HUES48 (cell line): ENCODE measurements around the gene TJP3.

Experiments
- H3K27ac ChIP-seq: one replicate; pipeline ENCODE4 v1.7.0; 2013; ENCODE audit warnings: low read depth, low read length, inconsistent platforms
- H3K27me3 ChIP-seq: 2 replicates; pipeline ENCODE4 v1.6.1; 2013; ENCODE audit warnings: mild to moderate bottlenecking, low read length; ENCODE audit not compliant: control insufficient read depth, insufficient read depth
- H3K36me3 ChIP-seq: 2 replicates; pipeline ENCODE4 v1.6.1; 2013; ENCODE audit warnings: low read length; ENCODE audit not compliant: control insufficient read depth, insufficient read depth
- H3K4me1 ChIP-seq: 2 replicates; pipeline ENCODE4 v1.6.1; 2013; ENCODE audit warnings: mild to moderate bottlenecking, low read length; ENCODE audit not compliant: control insufficient read depth, insufficient read depth
- H3K4me3 ChIP-seq: 2 replicates; pipeline ENCODE4 v1.5.1; 2013; ENCODE audit warnings: mild to moderate bottlenecking, low read depth, low read length
- H3K9ac ChIP-seq: 2 replicates; pipeline ENCODE4 v1.6.1; 2013; ENCODE audit warnings: mild to moderate bottlenecking, low read depth, low read length, moderate library complexity
- H3K9me3 ChIP-seq: 2 replicates; pipeline ENCODE4 v1.6.1; 2013; ENCODE audit warnings: low read length; ENCODE audit not compliant: control insufficient read depth, insufficient read depth

The TJP3 gene

GRCh38 chr19:3694361-3695123 is 13.6 kb upstream of the TJP3 start:
- Histone ChIP-seq H3K27ac (no peak overlapping the region), H3K4me3 (no peak overlapping the region), H3K4me1 (no peaks in the 10 kb centered on the region), H3K36me3 (no peaks in the 10 kb centered on the region), H3K27me3 (no peaks in the 10 kb centered on the region), H3K9ac (no peak overlapping the region), H3K9me3 (no peaks in the 10 kb centered on the region)

- H3K9ac ChIP-seq = no peak overlapping the region
- no peaks in the 10 kb centered on the region for H3K36me3 ChIP-seq
Measured at GRCh38 chr19:3695124-3695733, 13.0 kb upstream of the TJP3 start.

DNA sequence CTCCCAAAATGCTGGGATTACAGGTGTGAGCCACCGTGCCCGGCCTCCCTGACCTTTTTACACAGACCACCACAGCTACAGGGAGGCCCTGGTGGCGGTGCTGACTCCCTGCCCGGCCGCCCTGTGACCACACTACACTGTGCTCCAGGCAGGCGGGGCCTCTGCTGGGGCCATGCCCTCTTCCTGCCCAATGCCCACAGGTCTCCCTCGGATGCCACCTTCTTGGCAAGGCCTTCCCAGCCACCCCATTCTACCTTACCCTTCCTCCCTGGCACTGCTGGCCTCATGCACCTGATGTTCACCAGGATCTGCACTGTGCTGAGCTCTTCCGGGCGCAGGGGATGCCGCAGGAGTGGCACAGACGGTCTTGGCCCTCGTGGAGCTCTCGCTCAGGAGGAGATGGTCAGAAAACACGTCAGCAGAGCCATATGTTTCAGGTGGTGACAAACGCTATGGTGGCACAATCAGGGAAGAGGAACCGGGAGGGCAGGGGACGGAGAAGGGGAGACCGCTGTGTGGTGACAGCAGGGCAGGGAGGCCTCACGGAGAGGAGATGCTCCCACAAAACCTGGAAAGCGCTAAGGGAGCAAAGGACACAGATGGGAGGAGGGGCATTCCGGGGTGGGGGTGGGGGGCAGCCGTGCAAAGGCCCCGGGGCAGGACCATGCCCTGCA is 12.1 kb upstream of the TJP3 start:
- no peak overlapping the region for H3K4me3 ChIP-seq
- no peaks in the 10 kb centered on the region for H3K36me3 ChIP-seq
- H3K4me1 ChIP-seq = no peaks in the 10 kb centered on the region
- no peaks in the 10 kb centered on the region for H3K9me3 ChIP-seq
- no peak overlapping the region for H3K27ac ChIP-seq
- no peaks in the 10 kb centered on the region for H3K27me3 ChIP-seq
- H3K9ac ChIP-seq = no peak overlapping the region

More at GRCh38 chr19:3695124-3695733, 13.0 kb upstream of the TJP3 start:
- Histone ChIP-seq H3K27ac (no peak overlapping the region), H3K4me1 (no peaks in the 10 kb centered on the region), H3K27me3 (no peaks in the 10 kb centered on the region), H3K4me3 (no peak overlapping the region), H3K9me3 (no peaks in the 10 kb centered on the region)

DNA sequence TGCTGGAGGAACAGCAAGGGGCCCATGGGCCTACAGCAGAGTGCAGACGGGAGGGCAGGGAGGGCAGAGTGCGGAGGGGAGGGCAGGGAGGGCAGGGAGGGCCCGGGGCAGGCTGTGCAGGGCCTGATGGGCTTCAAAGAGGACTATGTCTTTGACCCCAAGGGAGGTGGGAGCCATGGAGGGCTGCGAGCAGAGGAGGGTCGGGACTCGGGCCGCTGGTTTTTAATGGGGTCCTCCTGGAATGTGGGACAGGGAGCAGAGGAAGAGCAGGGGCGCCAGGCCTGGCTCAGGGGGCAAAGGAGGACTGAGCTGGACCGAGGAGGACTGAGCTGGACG is 11.6 kb upstream of the TJP3 start:
- Histone ChIP-seq H3K9ac (no peak overlapping the region), H3K4me1 (no peaks in the 10 kb centered on the region), H3K27me3 (no peaks in the 10 kb centered on the region), H3K36me3 (no peaks in the 10 kb centered on the region), H3K27ac (no peak overlapping the region), H3K9me3 (no peaks in the 10 kb centered on the region), H3K4me3 (no peak overlapping the region)

- H3K9ac ChIP-seq = no peak overlapping the region
- H3K4me1 ChIP-seq = no peaks in the 10 kb centered on the region
- H3K27ac ChIP-seq = no peak overlapping the region
Measured at GRCh38 chr19:3697094-3697493, 11.1 kb upstream of the TJP3 start.

DNA sequence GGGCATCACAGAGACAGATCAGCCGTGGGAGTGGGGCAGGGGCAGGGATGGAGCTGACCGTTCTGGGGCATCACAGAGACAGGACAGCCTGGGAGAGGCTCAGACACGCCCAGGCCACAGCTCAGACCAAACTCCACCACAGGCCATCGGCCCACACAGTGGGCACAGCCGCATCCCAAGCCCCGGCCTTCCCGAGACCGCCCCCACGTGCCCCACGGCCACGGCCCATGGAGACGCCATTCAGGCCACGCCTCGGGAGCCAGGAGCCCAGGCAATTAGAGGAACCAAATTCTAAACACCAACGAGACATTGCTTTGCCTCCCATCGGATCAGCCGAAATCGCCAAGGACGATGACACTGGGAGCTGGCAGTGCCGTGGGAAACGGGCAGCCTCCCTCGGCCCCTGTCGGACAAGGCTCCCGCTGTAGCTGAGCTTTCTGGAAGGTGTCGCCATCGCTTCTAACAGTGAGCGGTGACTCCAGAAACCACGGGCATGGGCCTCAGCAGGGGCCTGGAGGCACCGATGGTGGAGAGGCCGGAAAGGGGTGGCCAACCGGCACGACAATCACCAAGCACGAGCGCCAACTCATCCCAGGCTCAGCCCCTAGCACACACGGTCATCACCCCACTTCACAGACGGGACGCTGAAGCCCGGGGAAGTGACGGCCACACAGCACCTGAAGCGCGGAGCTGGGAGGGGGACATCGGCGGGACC is 10.4 kb upstream of the TJP3 start:
- no peaks in the 10 kb centered on the region for H3K9me3 ChIP-seq
- no peak overlapping the region for H3K4me3 ChIP-seq
- H3K9ac ChIP-seq = no peak overlapping the region
- H3K27ac ChIP-seq = no peak overlapping the region
- no peaks in the 10 kb centered on the region for H3K36me3 ChIP-seq
- no peaks in the 10 kb centered on the region for H3K4me1 ChIP-seq
- no peaks in the 10 kb centered on the region for H3K27me3 ChIP-seq

More at GRCh38 chr19:3697094-3697493, 11.1 kb upstream of the TJP3 start:
- no peaks in the 10 kb centered on the region for H3K36me3 ChIP-seq
- no peaks in the 10 kb centered on the region for H3K9me3 ChIP-seq
- H3K4me3 ChIP-seq = no peak overlapping the region
- H3K27me3 ChIP-seq = no peaks in the 10 kb centered on the region

DNA sequence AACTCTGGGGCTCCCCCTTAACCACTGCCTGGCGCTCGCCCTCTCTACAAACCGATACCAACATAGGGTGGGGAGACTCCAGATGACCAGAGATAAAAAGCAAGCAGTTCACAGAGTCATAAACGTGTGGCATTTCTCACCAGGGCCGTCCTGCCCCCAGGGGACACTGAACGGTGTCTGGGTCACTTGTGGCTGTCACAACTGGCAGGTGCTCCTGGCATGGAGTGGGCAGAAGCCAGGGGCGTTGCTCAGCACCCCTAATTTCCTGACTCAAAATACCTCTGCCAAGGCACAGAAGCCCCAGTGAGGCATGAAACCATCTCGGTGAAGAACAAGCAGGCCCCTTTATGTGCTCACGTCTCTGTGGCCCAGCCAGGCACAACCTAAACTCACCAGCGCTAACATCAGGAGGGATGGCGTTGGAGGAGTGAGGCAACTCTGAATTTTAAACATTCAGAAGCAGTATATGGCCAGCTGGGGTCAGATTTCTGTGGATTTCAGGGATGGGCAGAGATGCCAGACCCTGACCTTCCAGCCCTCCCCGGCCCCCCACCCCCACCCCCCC is 9.7 kb upstream of the TJP3 start:
- no peak overlapping the region for H3K9ac ChIP-seq
- no peaks in the 10 kb centered on the region for H3K9me3 ChIP-seq
- H3K4me1 ChIP-seq = no peaks in the 10 kb centered on the region
- no peak overlapping the region for H3K27ac ChIP-seq
- H3K4me3 ChIP-seq = no peak overlapping the region
- H3K27me3 ChIP-seq = no peaks in the 10 kb centered on the region
- H3K36me3 ChIP-seq = no peaks in the 10 kb centered on the region

DNA sequence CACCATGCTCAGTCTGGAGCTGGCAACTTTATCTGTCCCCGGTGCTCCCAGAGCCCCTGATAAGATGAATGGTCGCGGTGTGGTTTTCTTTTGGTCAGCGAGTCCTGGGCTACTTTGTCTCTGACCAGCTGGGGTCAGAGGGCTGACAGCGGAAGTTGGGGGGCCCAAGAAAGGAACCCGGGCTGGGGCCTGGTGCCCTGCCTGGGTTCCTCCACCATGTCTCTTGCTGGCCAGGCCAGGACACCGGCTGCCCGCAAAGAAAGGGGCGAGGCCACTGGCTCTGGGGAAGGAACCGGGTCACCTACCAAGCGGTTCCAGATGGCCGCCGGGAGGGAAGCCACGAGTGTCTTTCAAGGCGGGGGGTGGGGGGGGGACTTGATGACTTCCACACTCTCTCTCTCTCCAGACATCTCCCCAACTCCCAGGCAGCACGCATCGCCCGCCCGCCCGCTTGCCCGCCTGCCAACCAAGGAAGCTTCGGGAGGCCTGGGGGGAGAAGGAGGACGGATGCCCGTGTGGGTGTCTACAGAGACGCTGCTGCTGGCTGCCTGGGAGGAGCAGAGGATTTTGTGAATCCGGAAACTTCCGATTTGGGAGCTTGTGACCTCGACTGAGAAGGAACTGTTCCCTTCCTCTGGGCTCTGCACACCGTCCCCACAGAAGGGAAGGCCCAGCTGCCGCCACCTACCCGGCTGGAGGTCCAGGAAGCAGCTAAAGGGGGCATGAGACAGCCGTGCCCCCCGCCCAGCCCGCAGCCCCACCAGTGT is 9.0 kb upstream of the TJP3 start:
- Histone ChIP-seq H3K9ac (no peak overlapping the region), H3K27ac (peak overlapping the region; percentile 12), H3K4me3 (peak overlapping the region; percentile 76), H3K36me3 (no peaks in the 10 kb centered on the region), H3K9me3 (no peaks in the 10 kb centered on the region), H3K4me1 (no peaks in the 10 kb centered on the region), H3K27me3 (no peaks in the 10 kb centered on the region)

DNA sequence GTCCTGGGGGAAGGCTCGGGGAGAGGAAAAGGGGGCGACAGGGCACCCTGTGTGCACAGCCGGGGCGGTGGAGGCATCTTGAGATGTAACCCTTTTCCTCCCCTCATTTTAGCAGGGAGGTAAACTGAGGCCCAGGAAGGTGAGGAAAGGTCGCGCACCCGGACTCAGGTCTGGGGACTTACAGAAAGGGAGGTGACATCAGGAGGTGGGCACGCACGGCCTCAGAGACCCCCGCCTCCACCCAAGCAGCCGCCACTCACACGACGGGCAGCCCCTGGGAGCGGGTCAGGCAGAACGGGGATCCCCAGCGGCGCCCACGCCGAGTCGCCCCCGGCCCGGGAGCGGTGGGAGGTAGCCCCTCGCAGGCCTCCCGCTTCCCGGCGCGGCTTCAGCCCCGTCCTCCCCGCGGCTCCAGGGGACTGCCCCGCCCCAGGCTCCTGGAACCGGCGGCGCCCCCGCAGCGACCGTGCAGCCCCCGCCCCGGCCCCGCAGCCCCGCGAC is 8.4 kb upstream of the TJP3 start:
- Histone ChIP-seq H3K27me3 (no peaks in the 10 kb centered on the region), H3K9ac (no peak overlapping the region; the same call in 1 of the 2 replicates), H3K4me1 (no peaks in the 10 kb centered on the region), H3K4me3 (peak overlapping the region; percentile 76), H3K9me3 (no peaks in the 10 kb centered on the region), H3K27ac (peak overlapping the region; percentile 12), H3K36me3 (no peaks in the 10 kb centered on the region)
